ENCODE results near the gene MAFB. TPM values are rescaled to one million over a fixed set of nuclear protein-coding genes. Genes with fewer than 3 reads are reported as not detected.

MAFB gene
- under 0.01 and 0.19 TPM in 2 replicates for total RNA-seq

GRCh38 chr20:40689100-40689942 is at the start of gene MAFB:
TSS of gene MAFB (minus strand) at chr20:40689236. CDS start at chr20:40688850, 386 bp downstream.

